A549 treated with CpdA at 1 μM for 4 hours (cell line): ENCODE data around the gene CSNK1G3. TPM values are rescaled to one million over a fixed set of nuclear protein-coding genes. Genes with fewer than 3 reads are reported as not detected.

ENCODE experiments used
- total RNA-seq: library from RNA; stranded (reverse); fragments of 200-300 nt; extraction: Qiagen RNA extraction; gene quantifications from 5 replicates; pipeline ENCODE4 v1.2.3, GENCODE V29; 2022; ENCODE audit warnings: low read depth

CSNK1G3 gene
- total RNA-seq: 18.0 to 32.4 TPM (median 23.5 TPM) in 5 replicates

DNA sequence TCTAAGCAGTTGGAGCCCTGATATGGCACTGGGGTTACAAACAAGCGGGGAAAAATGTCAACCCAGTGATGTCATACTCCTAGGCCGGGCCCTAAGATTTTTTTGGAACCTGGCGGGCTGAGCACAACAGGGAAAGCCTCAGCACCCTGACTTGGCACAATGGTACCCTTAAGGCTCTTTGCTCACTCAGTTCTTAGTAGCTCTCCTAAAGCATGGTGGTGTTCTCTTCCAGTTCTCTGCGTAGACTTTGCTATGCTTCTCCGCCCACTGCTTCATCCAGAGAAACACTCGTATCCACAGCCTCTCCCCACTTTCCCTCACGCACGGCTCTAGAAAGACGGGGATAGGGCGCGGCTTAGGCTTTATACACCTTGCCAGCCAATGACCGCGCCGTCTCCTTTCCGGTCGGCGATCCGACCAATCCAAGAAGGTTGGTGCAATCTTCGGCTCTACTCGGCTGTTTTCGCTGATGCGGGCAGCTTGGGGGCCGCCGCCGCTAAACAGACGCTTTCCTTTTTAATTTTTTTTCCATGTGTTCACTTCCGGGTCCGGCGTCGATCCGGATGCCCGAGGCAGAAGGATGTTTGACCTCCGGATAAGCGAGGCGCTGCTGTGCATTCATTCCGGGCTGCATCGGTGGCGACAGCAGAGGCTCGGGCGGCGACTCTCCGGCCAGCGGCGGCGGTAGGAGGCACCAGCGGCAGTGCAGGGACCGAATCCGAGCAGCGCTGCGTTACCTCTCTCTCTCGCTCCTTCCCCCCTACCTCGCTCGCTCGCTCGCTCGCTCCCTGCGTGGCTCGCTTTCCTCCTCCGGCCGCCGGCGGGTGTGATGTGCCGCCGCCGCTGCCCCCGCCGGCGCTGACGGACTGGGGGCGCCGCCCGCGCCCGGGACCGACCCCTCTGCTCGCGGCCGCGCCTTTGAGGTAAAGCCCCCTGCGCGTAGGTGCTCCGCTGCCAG lies at the start of gene CSNK1G3:
TSS of gene CSNK1G3 (plus strand) at position 530 of the 958 bp plus-strand sequence. CDS start 33,487 bp downstream, outside the sequence.

Other genes starting within 250 kb of the CSNK1G3 start
- gene CEP120, start 88.8 kb upstream of the CSNK1G3 start, total RNA-seq: 8.1 to 15.4 TPM (median 10.3 TPM) in 5 replicates